Fibroblast of skin of right biceps (primary cell): ENCODE measurements around the gene TLR5.

Experiments
- DNase-seq: peaks from one replicate; pipeline ENCODE4 v3.0.0-alpha.2; 2013

TLR5 gene

DNA sequence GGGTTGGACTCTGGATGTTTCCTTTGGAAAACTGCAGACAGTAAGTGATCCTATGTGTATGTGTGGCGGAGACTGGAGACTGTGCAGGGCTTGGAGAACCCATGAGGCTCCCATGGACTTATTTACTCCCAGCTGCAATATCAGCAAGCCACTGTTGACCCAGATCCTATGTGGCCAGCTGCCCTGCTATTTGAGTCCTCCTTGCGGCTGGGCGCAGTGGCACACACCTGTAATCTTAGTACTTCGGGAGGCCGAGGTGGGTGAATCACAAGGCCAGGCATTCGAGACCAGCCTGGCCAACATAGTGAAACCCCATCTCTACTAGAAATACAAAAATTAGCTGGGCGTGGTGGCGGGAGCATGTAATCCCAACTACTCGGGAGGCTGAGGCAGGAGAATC is 83.5 kb downstream of the TLR5 start:
- DNase-seq: no peak
